Measurements from ENCODE around the gene ANKRD10. TPM values are rescaled to one million over a fixed set of nuclear protein-coding genes. Genes with fewer than 3 reads are reported as not detected.
A peak's percentile ranks its signal among the peaks of the same experiment; 100 is the strongest.
"Not testable (repeated sequence)": the region's sequence is repeated elsewhere in the genome, so short reads cannot be mapped to it uniquely, and the experiment has no call there.

Gene ANKRD10
- 172 TPM for polyA plus RNA-seq
- long read RNA-seq, donor 1, partial matches to known transcripts = 17 of 26 reads
- long read RNA-seq, donor 1, other reads (novel, unspliced or antisense) = 0 of 26 reads
- long read RNA-seq, donor 2, transcript ANKRD10-201 (6 exons, 2,495 nt) = minor isoform, 7 of 89 reads
- long read RNA-seq, donor 2, transcript ANKRD10-207 (2 exons, 446 nt) = minor isoform, 6 of 89 reads
- long read RNA-seq, donor 2, transcript ANKRD10-211 (2 exons, 704 nt) = major isoform, 11 of 89 reads
- long read RNA-seq, donor 2, partial matches to known transcripts = 64 of 89 reads
- long read RNA-seq, donor 2, other reads (novel, unspliced or antisense) = 0 of 89 reads
- long read RNA-seq, donor 3 = 0 reads
- long read RNA-seq, donor 4, partial matches to known transcripts = 0 of 1 reads
- long read RNA-seq, donor 4, other reads (novel, unspliced or antisense) = 0 of 1 reads
- long read RNA-seq, donor 5, partial matches to known transcripts = 45 of 58 reads
- long read RNA-seq, donor 5, other reads (novel, unspliced or antisense) = 0 of 58 reads
- long read RNA-seq, donor 6, transcript ANKRD10-211 (2 exons, 704 nt) = minor isoform, 5 of 44 reads
- long read RNA-seq, donor 6, transcript ANKRD10-201 (6 exons, 2,495 nt) = major isoform, 6 of 44 reads
- long read RNA-seq, donor 6, partial matches to known transcripts = 33 of 44 reads
- long read RNA-seq, donor 6, other reads (novel, unspliced or antisense) = 0 of 44 reads
- long read RNA-seq, donor 7, transcript ANKRD10-201 (6 exons, 2,495 nt) = major isoform, 7 of 41 reads
- long read RNA-seq, donor 7, partial matches to known transcripts = 29 of 41 reads
- long read RNA-seq, donor 7, other reads (novel, unspliced or antisense) = 0 of 41 reads
- long read RNA-seq, donor 8, transcript ANKRD10-201 (6 exons, 2,495 nt) = major isoform, 6 of 46 reads
- long read RNA-seq, donor 8, partial matches to known transcripts = 36 of 46 reads
- long read RNA-seq, donor 8, other reads (novel, unspliced or antisense) = 0 of 46 reads
- long read RNA-seq, donor 9, transcript ANKRD10-201 (6 exons, 2,495 nt) = major isoform, 8 of 31 reads
- long read RNA-seq, donor 9, partial matches to known transcripts = 19 of 31 reads
- long read RNA-seq, donor 9, other reads (novel, unspliced or antisense) = 0 of 31 reads
- long read RNA-seq, donor 10, transcript ANKRD10-211 (2 exons, 704 nt) = major isoform, 7 of 51 reads
- long read RNA-seq, donor 10, transcript ANKRD10-201 (6 exons, 2,495 nt) = major isoform, 7 of 51 reads
- long read RNA-seq, donor 10, partial matches to known transcripts = 33 of 51 reads
- long read RNA-seq, donor 10, other reads (novel, unspliced or antisense) = 0 of 51 reads
- long read RNA-seq, donor 11, transcript ANKRD10-211 (2 exons, 704 nt) = major isoform, 5 of 32 reads
- long read RNA-seq, donor 11, partial matches to known transcripts = 21 of 32 reads
- long read RNA-seq, donor 11, other reads (novel, unspliced or antisense) = 0 of 32 reads

- no peaks in the 10 kb centered on the region for H3K9me3 ChIP-seq (ENCODE audit: control insufficient read depth, low read depth, low read length)
- peak; percentile 99 for DNase-seq
- peaks cover 14% of the 10 kb centered on the region for H3K4me1 ChIP-seq (ENCODE audit: control insufficient read depth, insufficient read depth, low read length)
- peak within 1 kb of the TSS; percentile 93 for H3K4me3 ChIP-seq (ENCODE audit: low read length)
- no peaks in the 10 kb centered on the region for H3K27me3 ChIP-seq (ENCODE audit: control insufficient read depth, insufficient read depth, low read length)
- peak within 1 kb of the TSS; percentile 100 for H3K27ac ChIP-seq (ENCODE audit: low read length)
- no CpG with 5 or more reads among the region's 81 CpGs for WGBS (ENCODE audit: insufficient coverage, low lambda C conversion rate)
- peaks cover 4% of the 10 kb centered on the region for H3K36me3 ChIP-seq (ENCODE audit: control insufficient read depth, insufficient read depth, low read length)
Measured at GRCh38 chr13:110915057-110915873, at the start of gene ANKRD10. Gene ANKRD10, minus strand, starts transcription at chr13:110915069. Its CDS starts 135 bp downstream, at chr13:110914934.

GRCh38 chr13:110964229-110965037 lies 49.6 kb upstream of the ANKRD10 start:
- Histone ChIP-seq H3K9me3 (ENCODE audit: control insufficient read depth, low read depth, low read length) (peaks cover 9% of the 10 kb centered on the region), H3K27ac (ENCODE audit: low read length) (no peak overlapping the region), H3K27me3 (ENCODE audit: control insufficient read depth, insufficient read depth, low read length) (no peaks in the 10 kb centered on the region), H3K4me1 (ENCODE audit: control insufficient read depth, insufficient read depth, low read length) (no peaks in the 10 kb centered on the region), H3K36me3 (ENCODE audit: control insufficient read depth, insufficient read depth, low read length) (no peaks in the 10 kb centered on the region), H3K4me3 (ENCODE audit: low read length) (no peak overlapping the region)
- no peak for DNase-seq
- 100% methylated on average over 1 of the region's 6 CpGs for WGBS (ENCODE audit: insufficient coverage, low lambda C conversion rate)

- no CpG with 5 or more reads among the region's 3 CpGs for WGBS (ENCODE audit: insufficient coverage, low lambda C conversion rate)
Measured at GRCh38 chr13:110963554-110963970, 48.7 kb upstream of the ANKRD10 start.

GRCh38 chr13:110961959-110962358 lies 47.1 kb upstream of the ANKRD10 start:
- no peak overlapping the region for H3K4me3 ChIP-seq (ENCODE audit: low read length)
- H3K9me3 ChIP-seq (ENCODE audit: control insufficient read depth, low read depth, low read length) = peaks cover 15% of the 10 kb centered on the region
- no peak overlapping the region for H3K27ac ChIP-seq (ENCODE audit: low read length)
- H3K4me1 ChIP-seq (ENCODE audit: control insufficient read depth, insufficient read depth, low read length) = no peaks in the 10 kb centered on the region
- H3K27me3 ChIP-seq (ENCODE audit: control insufficient read depth, insufficient read depth, low read length) = no peaks in the 10 kb centered on the region
- 83% methylated on average over 1 of the region's 1 CpG for WGBS (ENCODE audit: insufficient coverage, low lambda C conversion rate)
- no peaks in the 10 kb centered on the region for H3K36me3 ChIP-seq (ENCODE audit: control insufficient read depth, insufficient read depth, low read length)
- no peak for DNase-seq

More at GRCh38 chr13:110963554-110963970, 48.7 kb upstream of the ANKRD10 start:
- no peaks in the 10 kb centered on the region for H3K36me3 ChIP-seq (ENCODE audit: control insufficient read depth, insufficient read depth, low read length)
- H3K4me1 ChIP-seq (ENCODE audit: control insufficient read depth, insufficient read depth, low read length) = no peaks in the 10 kb centered on the region
- H3K27me3 ChIP-seq (ENCODE audit: control insufficient read depth, insufficient read depth, low read length) = no peaks in the 10 kb centered on the region
- H3K4me3 ChIP-seq (ENCODE audit: low read length) = no peak overlapping the region
- DNase-seq = no peak
- no peak overlapping the region for H3K27ac ChIP-seq (ENCODE audit: low read length)
- peaks cover 9% of the 10 kb centered on the region for H3K9me3 ChIP-seq (ENCODE audit: control insufficient read depth, low read depth, low read length)

- DNase-seq = no peak
- peaks cover 12% of the 10 kb centered on the region for H3K9me3 ChIP-seq (ENCODE audit: control insufficient read depth, low read depth, low read length)
- no peak overlapping the region for H3K27ac ChIP-seq (ENCODE audit: low read length)
- no peaks in the 10 kb centered on the region for H3K4me1 ChIP-seq (ENCODE audit: control insufficient read depth, insufficient read depth, low read length)
- no peak overlapping the region for H3K4me3 ChIP-seq (ENCODE audit: low read length)
- no peaks in the 10 kb centered on the region for H3K36me3 ChIP-seq (ENCODE audit: control insufficient read depth, insufficient read depth, low read length)
- no CpG with 5 or more reads among the region's 2 CpGs for WGBS (ENCODE audit: insufficient coverage, low lambda C conversion rate)
- no peaks in the 10 kb centered on the region for H3K27me3 ChIP-seq (ENCODE audit: control insufficient read depth, insufficient read depth, low read length)
Measured at GRCh38 chr13:110960204-110960603, 45.3 kb upstream of the ANKRD10 start.

- H3K4me3 ChIP-seq (ENCODE audit: low read length) = no peak overlapping the region
- no CpG with 5 or more reads among the region's 6 CpGs for WGBS (ENCODE audit: insufficient coverage, low lambda C conversion rate)
- H3K9me3 ChIP-seq (ENCODE audit: control insufficient read depth, low read depth, low read length) = peaks cover 12% of the 10 kb centered on the region
- DNase-seq = no peak
- no peaks in the 10 kb centered on the region for H3K36me3 ChIP-seq (ENCODE audit: control insufficient read depth, insufficient read depth, low read length)
- H3K27ac ChIP-seq (ENCODE audit: low read length) = no peak overlapping the region
- H3K27me3 ChIP-seq (ENCODE audit: control insufficient read depth, insufficient read depth, low read length) = no peaks in the 10 kb centered on the region
- no peaks in the 10 kb centered on the region for H3K4me1 ChIP-seq (ENCODE audit: control insufficient read depth, insufficient read depth, low read length)
Measured at GRCh38 chr13:110957931-110958330, 43.1 kb upstream of the ANKRD10 start.

GRCh38 chr13:110957181-110957884 lies 42.5 kb upstream of the ANKRD10 start:
- peaks cover 10% of the 10 kb centered on the region for H3K9me3 ChIP-seq (ENCODE audit: control insufficient read depth, low read depth, low read length)
- no peak overlapping the region for H3K27ac ChIP-seq (ENCODE audit: low read length)
- no peak overlapping the region for H3K4me3 ChIP-seq (ENCODE audit: low read length)
- H3K27me3 ChIP-seq (ENCODE audit: control insufficient read depth, insufficient read depth, low read length) = no peaks in the 10 kb centered on the region
- WGBS (ENCODE audit: insufficient coverage, low lambda C conversion rate) = 52% methylated on average over 2 of the region's 10 CpGs
- no peak for DNase-seq
- H3K36me3 ChIP-seq (ENCODE audit: control insufficient read depth, insufficient read depth, low read length) = no peaks in the 10 kb centered on the region
- H3K4me1 ChIP-seq (ENCODE audit: control insufficient read depth, insufficient read depth, low read length) = no peaks in the 10 kb centered on the region

GRCh38 chr13:110956216-110956615 lies 41.3 kb upstream of the ANKRD10 start:
- not testable (repeated sequence) for H3K9me3 ChIP-seq (ENCODE audit: control insufficient read depth, low read depth, low read length); H3K36me3 ChIP-seq (ENCODE audit: control insufficient read depth, insufficient read depth, low read length); H3K27ac ChIP-seq (ENCODE audit: low read length); DNase-seq; H3K27me3 ChIP-seq (ENCODE audit: control insufficient read depth, insufficient read depth, low read length); H3K4me1 ChIP-seq (ENCODE audit: control insufficient read depth, insufficient read depth, low read length); H3K4me3 ChIP-seq (ENCODE audit: low read length)
- no CpG with 5 or more reads among the region's 12 CpGs for WGBS (ENCODE audit: insufficient coverage, low lambda C conversion rate)
